Immature natural killer cell (primary cell): ENCODE measurements around the gene TNS3. TPM values are rescaled to one million over a fixed set of nuclear protein-coding genes. Genes with fewer than 3 reads are reported as not detected.

Source experiments
- DNase-seq, 3 donors: peaks; one replicate each; pipeline ENCODE4 v3.0.0; 2022; ENCODE audit warnings: mixed read lengths in 1 of 3
- H3K27ac Mint-ChIP-seq, 6 donors: one replicate each; pipeline ENCODE4 v1.8.0; 2020; ENCODE audit warnings: mixed read lengths in 6 of 6, mild to moderate bottlenecking in 5 of 6, inconsistent platforms in 4 of 6, moderate library complexity in 3 of 6
- H3K27me3 Mint-ChIP-seq, 3 donors: one replicate each; pipeline ENCODE4 v1.8.0; 2020 to 2021; ENCODE audit warnings: low read depth in 3 of 3, mild to moderate bottlenecking in 3 of 3, mixed read lengths in 3 of 3, moderate library complexity in 3 of 3, inconsistent platforms in 1 of 3
- H3K36me3 Mint-ChIP-seq, 3 donors: one replicate each; pipeline ENCODE4 v1.8.0; 2020; ENCODE audit warnings: mixed read lengths in 3 of 3, inconsistent platforms in 2 of 3, mild to moderate bottlenecking in 2 of 3
- H3K4me1 Mint-ChIP-seq, 2 donors: one replicate each; pipeline ENCODE4 v1.8.0; 2020; ENCODE audit warnings: inconsistent platforms in 2 of 2, mild to moderate bottlenecking in 2 of 2, mixed read lengths in 2 of 2, moderate library complexity in 1 of 2
- H3K4me3 Mint-ChIP-seq, 5 donors: one replicate each; pipeline ENCODE4 v1.8.0; 2020; ENCODE audit warnings: mild to moderate bottlenecking in 5 of 5, mixed read lengths in 5 of 5, inconsistent platforms in 3 of 5, moderate library complexity in 3 of 5
- H3K9me3 Mint-ChIP-seq, 6 donors: one replicate each; pipeline ENCODE4 v1.8.0; 2020; ENCODE audit warnings: mild to moderate bottlenecking in 6 of 6, mixed read lengths in 6 of 6, inconsistent platforms in 4 of 6, moderate library complexity in 3 of 6
- polyA plus RNA-seq, 3 donors: library from polyadenylated mRNA; unstranded; fragments of 300-500 nt; fragmentation: Illumina TruSeq; gene quantifications; one replicate each; pipeline ENCODE4 v1.2.3, GENCODE V29; 2021

The TNS3 gene
- polyA plus RNA-seq, 3 donors from 2014 or later: 0.19 TPM; not detected in 2

DNA sequence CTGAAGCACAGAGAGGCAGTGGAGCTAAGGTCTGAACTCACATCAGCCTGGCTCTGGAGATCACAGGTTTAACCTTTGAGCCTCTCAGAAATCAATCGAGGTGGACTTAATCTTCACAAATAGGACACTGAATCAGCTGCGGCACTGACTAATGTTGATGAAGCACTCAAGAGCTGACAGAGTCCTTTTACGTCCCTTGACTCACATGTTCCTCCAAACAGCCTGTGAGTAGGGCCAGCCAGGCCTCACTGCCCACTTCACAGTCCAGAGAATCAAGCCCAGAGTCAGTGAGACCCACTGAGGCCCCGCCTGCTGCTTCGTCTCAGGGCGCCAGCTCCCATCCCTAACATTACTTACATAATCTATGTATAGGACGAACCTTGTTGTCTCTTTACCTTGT is 63.1 kb downstream of the TNS3 start:
- no peak for DNase-seq
- no peaks in the 10 kb centered on the region for H3K4me1 Mint-ChIP-seq
- H3K27me3 Mint-ChIP-seq: peaks cover 0 to 3% (median 0%) of the 10 kb centered on the region in 3 donors
- no peak overlapping the region for H3K4me3 Mint-ChIP-seq
- H3K9me3 Mint-ChIP-seq: no peaks in the 10 kb centered on the region
- no peak overlapping the region for H3K27ac Mint-ChIP-seq
- H3K36me3 Mint-ChIP-seq: no peaks in the 10 kb centered on the region

DNA sequence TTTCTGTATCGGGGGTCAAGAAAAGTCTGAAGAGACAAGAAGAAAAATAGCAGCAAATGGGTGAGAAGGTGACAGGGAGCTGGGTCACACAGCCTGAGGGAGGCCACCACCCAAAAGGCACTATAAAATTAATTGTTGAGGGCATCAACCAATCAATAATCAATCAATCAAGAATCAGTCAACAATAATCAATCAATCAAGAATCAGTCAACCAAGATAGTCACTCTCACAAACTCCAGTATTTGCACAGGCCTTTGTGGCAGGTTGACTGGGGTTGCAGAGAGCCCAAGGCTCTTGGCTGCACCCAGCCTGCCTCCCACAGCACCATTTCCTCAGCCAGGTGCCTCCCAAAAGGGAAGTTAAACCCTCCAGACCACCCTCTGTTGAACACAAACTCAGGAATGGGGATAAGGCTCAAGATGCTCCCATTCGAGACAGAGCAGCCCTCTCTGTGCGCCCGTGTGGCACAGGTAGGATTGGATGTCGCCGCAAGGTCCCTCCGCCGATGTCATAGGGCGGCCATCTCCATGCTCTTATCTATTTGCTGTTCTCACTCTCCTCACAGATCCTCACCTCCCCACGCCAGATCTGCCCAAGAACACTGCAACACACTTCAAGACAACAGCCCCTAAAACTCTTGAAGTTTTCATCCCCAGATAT is 64.0 kb downstream of the TNS3 start:
- H3K36me3 Mint-ChIP-seq: no peaks in the 10 kb centered on the region
- no peaks in the 10 kb centered on the region for H3K9me3 Mint-ChIP-seq
- no peak overlapping the region for H3K27ac Mint-ChIP-seq
- peaks cover 0 to 3% (median 0%) of the 10 kb centered on the region in 3 donors for H3K27me3 Mint-ChIP-seq
- no peak overlapping the region for H3K4me3 Mint-ChIP-seq
- DNase-seq: no peak
- H3K4me1 Mint-ChIP-seq: no peaks in the 10 kb centered on the region

DNA sequence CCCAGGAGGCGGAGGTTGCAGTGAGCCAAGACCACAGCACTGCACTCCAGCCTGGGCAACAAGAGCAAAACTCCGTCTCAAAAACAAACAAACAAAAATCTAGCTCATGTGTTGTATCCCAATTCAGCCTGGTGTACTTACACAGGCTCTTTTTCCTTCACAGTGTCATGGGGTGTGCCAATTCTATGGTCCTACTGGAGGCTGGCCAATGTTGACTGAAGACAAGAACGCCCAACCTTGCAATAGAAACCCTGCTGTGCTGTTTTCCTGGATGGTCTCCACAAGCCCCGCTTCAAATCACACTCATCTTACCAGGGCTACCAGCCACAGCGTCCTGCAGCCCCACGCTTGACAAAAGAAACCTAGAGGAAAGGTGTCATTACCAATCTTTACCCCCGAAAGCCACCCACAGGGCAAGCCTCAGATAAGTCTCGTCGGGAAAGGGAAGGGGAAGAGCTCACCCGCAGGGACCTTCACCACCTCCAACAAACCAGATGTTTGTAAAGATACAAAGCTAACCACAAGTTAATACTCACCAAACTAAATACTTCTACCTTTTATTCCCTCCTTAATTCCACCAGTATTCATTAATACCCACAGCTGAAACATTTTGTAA is 64.8 kb downstream of the TNS3 start:
- Mint-ChIP-seq H3K27ac (no peak overlapping the region), H3K36me3 (no peaks in the 10 kb centered on the region), H3K4me3 (no peak overlapping the region), H3K27me3 (peaks cover 0 to 2% (median 0%) of the 10 kb centered on the region in 3 donors), H3K9me3 (no peaks in the 10 kb centered on the region), H3K4me1 (no peaks in the 10 kb centered on the region)
- DNase-seq: no peak

DNA sequence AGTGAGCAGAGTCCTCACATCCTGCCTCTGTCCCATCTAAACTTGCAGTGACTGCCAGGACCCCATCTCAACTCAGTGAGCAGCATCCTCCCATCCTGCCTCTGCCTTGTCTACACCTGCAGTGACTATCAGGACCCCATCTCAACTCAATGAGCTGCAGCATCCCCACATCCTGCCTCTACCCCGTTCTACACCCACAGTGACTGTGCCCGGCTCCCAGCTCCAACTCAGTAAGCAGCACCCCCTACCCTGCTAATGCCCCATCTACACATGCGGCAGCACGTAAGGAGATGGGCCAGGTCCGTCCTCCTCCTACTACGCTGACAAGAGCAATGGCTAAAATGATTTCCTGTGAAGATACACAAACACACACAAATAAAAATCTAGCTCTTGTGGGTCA is 65.5 kb downstream of the TNS3 start:
- no peaks in the 10 kb centered on the region for H3K9me3 Mint-ChIP-seq
- H3K4me1 Mint-ChIP-seq: no peaks in the 10 kb centered on the region
- DNase-seq: no peak
- peaks cover 0 to 2% (median 0%) of the 10 kb centered on the region in 3 donors for H3K27me3 Mint-ChIP-seq
- H3K27ac Mint-ChIP-seq: no peak overlapping the region
- no peak overlapping the region for H3K4me3 Mint-ChIP-seq
- H3K36me3 Mint-ChIP-seq: no peaks in the 10 kb centered on the region

DNA sequence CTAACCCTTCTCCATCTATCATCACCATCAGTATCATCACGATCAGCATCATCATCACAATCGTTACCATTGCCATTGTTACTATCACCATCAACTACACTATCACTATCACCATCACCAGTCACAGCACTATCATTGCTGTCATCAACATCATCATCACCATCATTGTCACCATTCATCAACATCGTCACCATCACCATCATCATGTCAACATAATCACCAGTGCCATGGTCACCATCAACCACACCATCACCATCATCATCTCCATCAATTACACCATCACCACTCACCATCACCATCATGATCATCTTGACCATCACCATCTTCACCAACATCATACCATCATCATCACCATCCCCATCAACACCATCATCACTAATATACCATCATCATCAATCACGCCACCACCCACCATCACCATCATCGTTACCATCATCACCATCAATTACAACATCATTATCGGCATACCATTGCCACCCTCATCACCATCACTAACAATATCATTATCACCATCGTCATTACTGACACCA is 66.5 kb downstream of the TNS3 start:
- peaks cover 0 to 2% (median 0%) of the 10 kb centered on the region in 3 donors for H3K27me3 Mint-ChIP-seq
- H3K36me3 Mint-ChIP-seq: no peaks in the 10 kb centered on the region
- H3K4me1 Mint-ChIP-seq: no peaks in the 10 kb centered on the region
- no peak overlapping the region for H3K27ac Mint-ChIP-seq
- no peaks in the 10 kb centered on the region for H3K9me3 Mint-ChIP-seq
- no peak overlapping the region for H3K4me3 Mint-ChIP-seq
- no peak for DNase-seq

DNA sequence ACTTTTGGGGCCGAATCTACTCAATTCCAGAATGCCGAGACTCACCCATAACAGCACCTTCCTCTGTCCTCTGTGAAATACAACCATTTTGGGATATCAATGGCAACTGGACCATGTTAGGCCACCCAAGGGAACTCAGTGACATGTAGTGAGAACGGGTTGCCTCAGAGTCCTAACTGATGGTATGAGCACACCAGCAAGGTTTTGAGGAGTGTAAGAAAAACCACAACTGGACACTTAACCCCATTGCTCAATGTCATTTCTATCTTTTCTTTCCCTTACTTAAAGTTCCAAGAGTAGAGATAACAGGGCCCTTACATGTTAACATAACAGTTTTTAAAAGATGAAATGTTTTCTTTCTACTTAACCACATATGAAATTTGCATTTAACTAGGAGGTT is 67.1 kb downstream of the TNS3 start:
- H3K9me3 Mint-ChIP-seq: no peaks in the 10 kb centered on the region
- no peaks in the 10 kb centered on the region for H3K36me3 Mint-ChIP-seq
- H3K4me3 Mint-ChIP-seq: no peak overlapping the region
- H3K27ac Mint-ChIP-seq: no peak overlapping the region
- DNase-seq: no peak
- no peaks in the 10 kb centered on the region for H3K4me1 Mint-ChIP-seq
- peaks cover 0 to 2% (median under 1%) of the 10 kb centered on the region in 3 donors for H3K27me3 Mint-ChIP-seq

DNA sequence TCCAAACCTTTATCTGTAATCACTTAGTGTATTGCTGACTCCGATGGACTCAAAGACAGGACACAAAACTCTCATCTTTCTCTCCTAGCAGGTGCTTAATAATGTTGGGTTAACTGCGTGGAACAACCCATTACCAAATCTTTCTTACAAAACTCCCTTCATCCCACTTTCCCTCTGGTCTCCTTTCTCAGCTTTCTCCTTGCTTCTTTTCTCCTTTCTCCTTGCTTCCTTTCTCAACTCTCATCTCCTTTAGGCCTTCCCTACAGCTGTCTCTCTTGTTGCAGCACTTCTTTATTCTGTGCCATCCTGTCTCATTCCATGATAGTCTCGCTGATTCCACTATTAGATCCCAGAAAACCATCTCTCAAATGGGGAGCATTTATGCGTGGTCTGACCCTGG is 67.5 kb downstream of the TNS3 start:
- no peaks in the 10 kb centered on the region for H3K36me3 Mint-ChIP-seq
- DNase-seq: no peak
- H3K27me3 Mint-ChIP-seq: peaks cover 0 to 4% (median 2%) of the 10 kb centered on the region in 3 donors
- no peaks in the 10 kb centered on the region for H3K4me1 Mint-ChIP-seq
- H3K4me3 Mint-ChIP-seq: no peak overlapping the region
- H3K27ac Mint-ChIP-seq: no peak overlapping the region
- H3K9me3 Mint-ChIP-seq: no peaks in the 10 kb centered on the region

- Mint-ChIP-seq H3K9me3 (no peaks in the 10 kb centered on the region), H3K4me1 (no peaks in the 10 kb centered on the region), H3K36me3 (no peaks in the 10 kb centered on the region), H3K27me3 (peaks cover 0 to 4% (median 2%) of the 10 kb centered on the region in 3 donors), H3K27ac (no peak overlapping the region), H3K4me3 (no peak overlapping the region)
- DNase-seq: no peak
These were observed 68.1 kb downstream of the TNS3 start for GRCh38 chr7:47513741-47514241.

- no peak overlapping the region for H3K27ac Mint-ChIP-seq
- peaks cover 0 to 4% (median 2%) of the 10 kb centered on the region in 3 donors for H3K27me3 Mint-ChIP-seq
- no peaks in the 10 kb centered on the region for H3K9me3 Mint-ChIP-seq
- no peaks in the 10 kb centered on the region for H3K4me1 Mint-ChIP-seq
- H3K4me3 Mint-ChIP-seq: no peak overlapping the region
- no peaks in the 10 kb centered on the region for H3K36me3 Mint-ChIP-seq
- no peak for DNase-seq
These were observed 69.3 kb downstream of the TNS3 start for GRCh38 chr7:47512481-47513176.

DNA sequence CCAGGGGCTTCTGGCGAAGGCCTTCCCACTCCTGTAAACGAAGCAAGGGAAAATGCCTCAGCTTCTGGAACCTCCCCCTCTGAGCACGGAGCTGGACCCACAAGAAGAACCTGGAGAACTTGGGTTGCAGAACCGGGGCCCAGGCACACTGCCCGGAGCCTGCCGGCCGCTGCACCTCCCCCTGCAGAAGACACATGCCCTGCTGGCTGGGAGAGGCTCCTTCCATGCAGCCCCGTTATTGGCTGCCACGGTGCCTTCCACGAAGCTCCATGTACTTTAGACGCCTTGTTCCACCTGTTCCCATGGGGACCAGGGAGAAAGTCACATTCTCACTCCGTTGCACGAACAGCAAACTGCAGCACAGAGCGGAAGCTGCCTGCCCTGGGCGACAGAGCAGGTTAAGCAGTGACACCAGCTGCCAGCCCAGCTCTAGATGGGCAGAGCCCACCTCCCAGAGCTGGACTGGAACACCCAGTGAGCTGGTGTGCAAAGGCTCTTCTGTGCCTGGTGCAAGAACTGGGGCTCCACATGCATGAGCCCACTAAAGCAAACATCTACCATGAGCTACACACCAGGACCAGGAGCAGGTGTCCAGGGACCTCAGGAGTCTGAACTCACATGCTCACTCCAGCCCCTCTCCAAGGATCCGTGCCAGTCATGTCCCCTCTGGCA is 70.1 kb downstream of the TNS3 start:
- no peak for DNase-seq
- H3K4me3 Mint-ChIP-seq: no peak overlapping the region
- no peaks in the 10 kb centered on the region for H3K4me1 Mint-ChIP-seq
- no peak overlapping the region for H3K27ac Mint-ChIP-seq
- no peaks in the 10 kb centered on the region for H3K36me3 Mint-ChIP-seq
- no peaks in the 10 kb centered on the region for H3K9me3 Mint-ChIP-seq
- H3K27me3 Mint-ChIP-seq: peaks cover 0 to 4% (median 2%) of the 10 kb centered on the region in 3 donors

GRCh38 chr7:47510786-47511185 is 71.1 kb downstream of the TNS3 start:
- no peaks in the 10 kb centered on the region for H3K9me3 Mint-ChIP-seq
- H3K4me1 Mint-ChIP-seq: no peaks in the 10 kb centered on the region
- no peak overlapping the region for H3K4me3 Mint-ChIP-seq
- H3K36me3 Mint-ChIP-seq: no peaks in the 10 kb centered on the region
- peaks cover 0 to 4% (median 2%) of the 10 kb centered on the region in 3 donors for H3K27me3 Mint-ChIP-seq
- no peak overlapping the region for H3K27ac Mint-ChIP-seq
- DNase-seq: no peak

GRCh38 chr7:47510192-47510591 is 71.7 kb downstream of the TNS3 start:
- no peaks in the 10 kb centered on the region for H3K36me3 Mint-ChIP-seq
- peaks cover 0 to 4% (median 2%) of the 10 kb centered on the region in 3 donors for H3K27me3 Mint-ChIP-seq
- DNase-seq: no peak
- no peak overlapping the region for H3K27ac Mint-ChIP-seq
- no peaks in the 10 kb centered on the region for H3K4me1 Mint-ChIP-seq
- H3K4me3 Mint-ChIP-seq: no peak overlapping the region
- no peaks in the 10 kb centered on the region for H3K9me3 Mint-ChIP-seq

DNA sequence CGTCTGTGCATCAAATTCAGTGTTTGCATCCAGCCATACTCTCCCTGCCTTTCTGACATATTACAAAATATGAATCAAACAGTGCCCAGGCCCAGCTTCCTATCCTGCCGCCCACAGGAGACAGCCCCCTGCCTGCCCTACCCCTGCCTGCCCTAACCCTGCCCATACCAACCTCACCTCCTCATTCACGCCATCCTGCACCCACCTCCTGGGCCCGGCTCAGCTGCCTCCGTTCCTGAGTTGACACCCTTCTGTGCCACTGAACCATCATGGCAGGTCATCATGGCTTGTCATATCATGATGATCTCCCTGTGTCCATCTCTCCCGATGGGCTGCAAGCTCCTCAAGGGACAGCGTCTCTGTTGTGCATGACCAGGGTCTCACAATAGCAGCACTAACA is 72.3 kb downstream of the TNS3 start:
- H3K36me3 Mint-ChIP-seq: no peaks in the 10 kb centered on the region
- H3K4me3 Mint-ChIP-seq: no peak overlapping the region
- H3K27me3 Mint-ChIP-seq: peaks cover 0 to 4% (median 2%) of the 10 kb centered on the region in 3 donors
- H3K4me1 Mint-ChIP-seq: no peaks in the 10 kb centered on the region
- no peaks in the 10 kb centered on the region for H3K9me3 Mint-ChIP-seq
- no peak overlapping the region for H3K27ac Mint-ChIP-seq
- no peak for DNase-seq
